CD4-positive, alpha-beta T cell treated with Interleukin-17A for 1 hour (primary cell): ENCODE data around the gene KMT2D.

Experiments used
- DNase-seq: peaks from one replicate; pipeline ENCODE4 v3.0.0-alpha.2; 2020

KMT2D gene

DNA sequence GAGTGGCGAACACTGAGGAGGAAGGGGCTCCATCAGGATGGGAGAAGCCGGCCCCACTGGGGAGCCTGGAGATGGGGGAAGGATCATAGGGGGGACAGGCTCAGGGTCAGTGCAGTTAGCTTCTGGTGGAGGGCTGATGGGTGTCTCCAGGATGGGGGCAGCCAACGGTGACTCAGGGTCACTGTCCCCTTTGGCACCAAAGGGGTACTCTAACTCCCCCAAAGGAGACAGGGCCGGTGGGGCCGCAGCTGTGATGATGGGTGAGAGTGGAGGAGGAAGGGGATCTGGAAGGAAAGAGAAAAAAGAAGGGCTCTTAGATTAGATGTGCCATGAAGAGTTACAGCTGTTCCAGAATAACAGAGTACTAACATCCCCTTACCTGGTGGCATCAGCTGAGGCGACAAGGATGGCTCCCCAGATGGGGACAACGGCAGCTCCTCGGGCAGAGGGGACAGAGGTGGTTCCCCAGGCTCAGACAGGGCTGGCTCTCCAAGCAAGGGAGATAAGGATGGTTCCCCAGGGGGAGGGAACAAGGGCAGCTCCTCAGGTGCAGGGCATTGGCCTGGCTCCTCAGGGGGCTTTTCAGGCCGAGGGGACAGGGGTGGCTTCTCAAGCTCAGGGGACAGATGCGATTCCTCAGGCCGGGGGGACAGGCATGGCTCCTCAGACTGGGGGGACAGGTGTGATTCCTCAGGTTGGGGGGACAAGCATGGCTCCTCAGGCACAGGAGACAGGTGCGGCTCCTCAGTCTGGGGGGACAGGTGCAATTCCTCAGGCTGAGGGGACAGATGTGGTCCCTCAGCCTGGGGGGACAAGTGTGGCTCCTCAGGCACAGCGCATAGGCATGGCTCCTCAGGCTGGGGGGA lies 9.9 kb downstream of the KMT2D start:
- DNase-seq = no peak

DNA sequence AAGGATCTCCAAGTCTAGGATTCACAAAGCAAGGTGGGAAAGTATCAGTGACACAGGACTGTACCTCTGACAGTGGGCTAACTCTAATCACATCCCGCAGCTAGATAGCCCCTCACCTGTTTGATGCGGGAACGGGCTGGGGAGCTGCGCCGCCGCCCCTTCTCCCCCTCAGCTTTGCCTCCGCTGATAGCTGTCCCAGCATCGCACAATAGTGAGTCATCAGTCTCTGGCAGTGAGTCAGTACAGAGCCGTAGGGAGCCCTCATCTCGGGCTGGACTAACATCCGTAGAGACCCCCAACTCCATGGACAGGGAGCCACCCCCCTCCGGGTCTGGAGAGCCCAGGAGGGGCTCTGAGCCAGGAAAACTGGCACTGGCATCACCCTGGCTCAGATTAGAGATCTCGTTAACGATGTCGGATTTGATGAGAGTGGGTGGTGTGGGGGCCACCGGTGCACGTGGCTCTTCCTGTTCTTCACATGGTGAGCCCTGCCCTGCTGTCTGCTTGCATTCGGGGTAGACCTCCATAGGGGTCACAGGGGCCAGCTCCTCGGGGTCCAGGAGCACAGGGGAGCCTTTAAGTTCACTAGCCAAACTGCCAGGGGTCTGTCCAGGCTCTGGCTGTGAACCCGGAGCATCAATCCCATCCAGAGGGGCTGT lies 10.9 kb downstream of the KMT2D start:
- DNase-seq = no peak

GRCh38 chr12:49048953-49049352 lies 11.6 kb downstream of the KMT2D start:
- no peak for DNase-seq

GRCh38 chr12:49046129-49046895 lies 14.3 kb downstream of the KMT2D start:
- no peak for DNase-seq

DNA sequence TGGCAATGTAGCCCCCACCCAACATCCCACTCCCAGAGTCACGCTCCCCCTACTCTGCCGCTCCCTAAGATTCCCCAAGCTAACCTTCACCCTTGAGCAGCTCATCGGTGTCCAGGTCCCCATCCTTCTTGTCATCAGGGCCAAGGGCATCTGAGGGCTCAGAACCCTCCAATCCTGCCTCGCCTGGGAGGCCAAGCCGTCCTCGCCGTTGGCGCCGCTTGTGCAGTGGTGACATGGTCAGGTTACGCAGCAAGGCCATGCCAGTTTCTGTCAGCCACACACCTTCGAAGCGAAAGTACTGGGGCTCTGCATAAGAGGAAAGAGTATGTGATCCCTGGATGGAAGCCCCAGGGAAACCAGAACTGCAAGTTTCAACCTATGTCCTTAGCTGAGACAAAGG lies 15.9 kb downstream of the KMT2D start:
- no peak for DNase-seq

DNA sequence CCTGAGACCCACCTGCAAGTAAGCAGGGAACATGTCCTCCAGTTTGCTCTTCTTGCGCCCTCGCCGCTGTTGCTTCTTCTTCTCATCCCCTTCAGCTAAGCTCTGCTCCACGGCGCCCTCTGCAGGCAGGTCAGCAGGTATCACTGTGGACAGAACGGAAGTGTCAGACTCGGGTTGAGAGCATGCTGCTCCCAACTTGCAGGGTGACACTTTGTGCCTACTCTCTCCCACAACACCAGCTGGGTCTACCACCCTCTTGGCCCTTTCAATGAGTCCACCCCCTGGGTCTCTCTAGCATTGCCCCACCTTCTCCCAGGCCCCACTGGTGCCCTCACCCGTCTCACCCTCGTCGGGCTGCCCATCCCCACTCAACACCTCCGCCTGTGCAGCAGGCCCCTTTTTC lies 16.7 kb downstream of the KMT2D start:
- DNase-seq = peak; percentile 84

- no peak for DNase-seq
These were observed 17.4 kb downstream of the KMT2D start for GRCh38 chr12:49043241-49043640.

- DNase-seq = no peak
These were observed 18.6 kb downstream of the KMT2D start for GRCh38 chr12:49041881-49042484.

- no peak for DNase-seq
These were observed 19.3 kb downstream of the KMT2D start for GRCh38 chr12:49041036-49041880.

DNA sequence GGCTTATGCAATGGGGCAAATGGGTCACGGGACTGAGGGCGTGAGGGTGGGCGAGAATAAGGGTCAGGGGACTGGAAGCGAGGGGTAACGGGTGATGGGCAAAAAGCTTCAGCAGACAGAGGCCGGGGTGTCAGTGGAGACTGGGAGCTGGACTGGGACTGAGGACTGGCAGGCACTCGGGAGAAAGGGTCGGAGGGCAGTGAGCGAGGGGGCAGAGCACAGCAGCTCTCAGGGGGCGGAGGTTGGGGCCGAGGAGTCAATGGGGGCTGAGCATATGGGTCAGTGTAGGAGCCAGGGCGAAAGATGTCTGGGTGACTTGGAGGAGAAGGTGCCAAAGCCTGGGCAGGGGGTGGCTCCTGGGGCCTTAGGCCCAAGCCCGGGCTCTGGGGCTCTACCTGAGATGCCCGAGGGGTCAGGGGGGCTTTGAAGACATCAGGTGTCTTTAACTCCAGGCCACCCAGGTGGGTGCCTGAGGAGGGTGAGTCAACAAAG lies 20.2 kb downstream of the KMT2D start:
- DNase-seq = no peak

- no peak for DNase-seq
These were observed 20.9 kb downstream of the KMT2D start for GRCh38 chr12:49039421-49040363.

DNA sequence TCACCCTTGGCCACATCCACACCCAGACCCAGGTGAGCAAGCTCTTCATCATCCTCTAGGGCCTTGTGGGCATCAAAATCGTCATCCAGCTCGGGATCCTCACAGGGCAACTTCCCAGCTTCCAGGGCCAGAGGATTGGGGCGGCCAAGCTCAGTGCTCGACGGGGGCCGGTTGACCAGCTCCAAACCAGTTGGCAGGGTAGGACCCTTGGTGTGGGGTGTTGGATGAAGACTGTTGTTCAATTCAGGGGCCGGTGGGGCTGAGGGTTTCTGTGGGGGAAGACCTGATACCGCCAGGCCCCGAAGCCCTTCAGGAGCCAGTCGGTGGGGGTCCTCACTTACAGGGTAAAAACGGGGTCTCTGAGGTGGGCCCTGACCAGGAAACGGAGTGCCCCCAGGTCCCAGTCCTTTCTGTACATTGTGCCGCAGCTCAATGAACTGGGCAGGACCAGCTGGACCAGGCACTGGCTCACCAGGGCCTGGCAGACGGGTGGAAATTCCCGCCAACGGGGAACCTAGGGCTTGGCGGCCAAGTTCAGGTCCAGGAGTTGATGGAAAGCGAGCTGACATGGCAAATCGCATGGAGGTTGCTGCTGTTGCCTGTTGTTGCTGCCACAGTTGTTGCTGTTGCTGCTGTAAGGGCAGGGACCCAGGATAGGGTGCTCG lies 22.2 kb downstream of the KMT2D start:
- DNase-seq = no peak

DNA sequence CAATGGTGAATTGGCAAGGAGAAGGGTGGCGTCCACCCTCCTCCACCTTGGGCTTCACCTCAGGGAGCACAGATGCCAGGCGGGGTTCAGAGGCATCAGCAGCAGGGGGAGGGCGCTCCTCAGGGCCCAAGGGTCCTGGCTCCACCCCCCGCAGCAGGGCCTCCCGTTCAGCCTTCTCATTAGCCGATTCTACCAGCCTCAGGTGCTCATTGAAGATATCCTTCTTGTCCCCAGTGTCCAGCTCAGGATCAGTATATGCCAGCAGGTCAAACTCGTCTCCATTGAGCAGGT lies 22.7 kb downstream of the KMT2D start:
- no peak for DNase-seq

- no peak for DNase-seq
These were observed 23.3 kb downstream of the KMT2D start for GRCh38 chr12:49037111-49037946.

- no peak for DNase-seq
These were observed 24.6 kb downstream of the KMT2D start for GRCh38 chr12:49036029-49036428.

- DNase-seq = no peak
These were observed 26.3 kb downstream of the KMT2D start for GRCh38 chr12:49034286-49034622.

DNA sequence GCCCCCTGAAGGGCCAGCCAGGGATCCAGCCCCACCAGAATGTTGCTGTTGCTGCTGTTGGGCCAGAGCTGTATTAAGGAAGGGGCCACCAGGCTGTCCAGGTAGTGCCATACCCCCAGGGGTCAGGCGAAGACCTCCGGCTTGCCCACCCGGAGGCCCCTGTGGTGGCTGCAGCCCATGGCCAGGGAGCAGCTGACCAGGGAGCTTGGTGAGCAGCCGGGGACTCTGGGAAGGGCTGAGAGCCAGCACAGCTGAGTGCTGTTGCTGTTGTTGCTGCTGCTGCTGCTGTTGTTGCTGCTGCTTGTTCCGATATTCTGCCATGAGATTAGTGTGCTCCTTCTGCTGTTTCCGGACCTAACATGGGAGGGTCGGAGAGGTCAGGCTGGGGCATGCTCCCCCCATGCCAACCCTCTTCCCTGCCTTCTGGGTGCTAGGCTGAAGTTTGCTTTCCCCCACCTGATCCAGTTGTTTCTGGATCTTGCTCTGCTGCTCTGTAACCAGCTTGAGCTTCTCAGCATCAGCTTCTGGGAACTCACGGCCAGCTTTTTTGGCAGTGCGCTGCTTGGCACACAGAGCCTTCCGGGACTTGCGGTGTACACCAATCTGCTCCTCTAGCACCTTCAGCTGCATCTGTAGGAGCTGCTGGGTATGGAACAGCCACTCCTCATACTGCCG lies 26.8 kb downstream of the KMT2D start:
- no peak for DNase-seq

DNA sequence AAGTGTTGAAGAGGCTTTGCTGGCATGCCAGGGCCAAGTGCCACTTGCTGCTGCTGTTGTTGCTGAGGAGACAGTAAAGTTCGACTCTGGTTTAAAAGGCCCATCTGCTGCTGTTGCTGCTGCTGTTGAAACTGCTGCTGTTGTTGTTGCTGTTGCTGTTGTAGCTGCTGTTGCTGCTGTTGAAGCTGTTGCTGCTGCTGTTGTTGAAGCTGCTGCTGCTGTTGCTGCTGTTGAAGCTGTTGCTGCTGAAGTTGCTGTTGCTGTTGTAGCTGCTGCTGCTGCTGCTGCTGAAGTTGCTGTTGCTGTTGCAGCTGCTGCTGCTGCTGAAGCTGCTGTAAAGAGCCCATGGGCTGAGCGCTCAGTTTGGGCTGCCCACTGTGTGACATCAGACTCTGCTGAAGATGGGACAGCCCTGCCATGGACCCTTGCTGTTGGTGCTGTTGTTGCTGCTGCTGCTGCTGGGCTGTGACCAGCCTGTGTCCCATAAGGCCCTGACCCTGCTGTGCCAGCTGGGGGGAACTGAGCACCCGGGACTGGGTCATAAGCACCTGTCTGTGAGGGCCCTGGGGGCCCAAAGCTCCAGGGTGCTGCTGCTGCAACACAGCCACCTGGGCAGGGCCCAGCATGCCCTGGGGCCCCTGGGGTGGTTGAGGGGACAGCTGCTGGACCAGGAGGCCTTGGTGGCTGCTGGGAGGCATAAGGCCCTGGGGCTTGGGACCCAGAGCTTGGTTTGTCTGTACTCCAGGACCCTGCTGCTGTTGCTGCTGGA lies 27.7 kb downstream of the KMT2D start:
- no peak for DNase-seq
